NCI-H2171 treated with DMSO at 0.1 percent for 48 hours (cell line): Measurements from ENCODE around the gene PLP1.
"Not testable (repeated sequence)": the region's sequence is repeated elsewhere in the genome, so short reads cannot be mapped to it uniquely, and the experiment has no call there.

Source experiments
- DNase-seq: peaks from one replicate; lab custom pipeline; 2025; lab: John Stamatoyannopoulos, UW

Gene PLP1, protein sequence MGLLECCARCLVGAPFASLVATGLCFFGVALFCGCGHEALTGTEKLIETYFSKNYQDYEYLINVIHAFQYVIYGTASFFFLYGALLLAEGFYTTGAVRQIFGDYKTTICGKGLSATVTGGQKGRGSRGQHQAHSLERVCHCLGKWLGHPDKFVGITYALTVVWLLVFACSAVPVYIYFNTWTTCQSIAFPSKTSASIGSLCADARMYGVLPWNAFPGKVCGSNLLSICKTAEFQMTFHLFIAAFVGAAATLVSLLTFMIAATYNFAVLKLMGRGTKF

GRCh38 chrX:103776546-103776945 is at the start of gene PLP1:
Gene PLP1 (plus strand): TSS chrX:103776840. CDS start chrX:103776996, 156 bp downstream.
- DNase-seq, result no peak

DNA sequence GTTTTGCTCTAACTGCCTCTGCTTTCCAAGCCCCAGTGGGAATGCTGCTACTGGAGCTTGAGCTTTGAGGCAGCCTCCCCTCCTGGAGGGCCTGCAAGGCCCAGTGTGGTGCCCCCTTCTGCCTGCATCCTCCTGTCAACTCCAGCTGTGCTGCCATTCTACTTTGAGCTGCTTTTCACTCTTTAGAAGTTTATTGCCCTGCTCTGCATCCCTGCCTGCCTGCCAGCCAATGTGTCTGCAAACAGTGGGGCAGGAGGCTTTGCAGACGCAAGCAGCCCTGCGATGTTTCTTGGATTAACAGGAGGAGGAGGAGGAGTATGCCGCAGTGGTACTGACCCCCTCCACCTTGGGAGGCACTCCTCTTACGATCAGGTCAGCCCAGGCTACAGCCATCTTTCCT is 49.5 kb upstream of the PLP1 start:
- DNase-seq, result no peak

GRCh38 chrX:103729015-103729414 is 47.6 kb upstream of the PLP1 start:
- no peak for DNase-seq

- DNase-seq, result no peak
Observed at GRCh38 chrX:103730147-103730795, 46.4 kb upstream of the PLP1 start.

- DNase-seq, result no peak
Observed at GRCh38 chrX:103730796-103731493, 45.7 kb upstream of the PLP1 start.

GRCh38 chrX:103733017-103733416 is 43.6 kb upstream of the PLP1 start:
- DNase-seq, result no peak

DNA sequence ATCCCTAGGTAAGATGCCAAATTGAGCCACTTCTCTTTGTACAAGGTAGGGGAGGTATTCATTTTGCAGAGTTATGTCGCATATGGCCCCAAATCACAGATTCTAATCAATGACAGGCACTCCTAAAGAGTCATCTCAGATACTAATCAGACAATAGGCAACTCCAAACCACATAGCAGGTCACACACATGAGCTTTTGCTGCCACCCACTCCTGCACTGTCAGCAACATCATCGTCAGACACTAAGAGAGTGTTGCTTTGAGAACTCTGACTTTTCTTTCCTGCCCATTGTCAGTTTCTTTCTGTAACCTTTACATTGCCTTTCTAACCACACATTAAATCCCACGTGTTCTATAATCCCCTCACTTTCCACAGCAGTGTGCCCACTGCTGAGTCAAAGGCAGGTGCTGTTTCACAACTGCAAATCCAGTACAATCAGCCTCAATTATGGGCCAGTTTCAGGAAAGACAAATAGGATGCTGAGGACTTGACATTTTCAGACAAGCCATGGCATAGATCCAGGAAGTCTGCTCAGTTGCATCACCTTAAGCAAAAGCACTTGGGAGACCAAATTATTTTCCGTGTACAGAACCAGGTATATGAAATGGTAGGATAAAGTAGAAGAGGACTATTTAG is 42.4 kb upstream of the PLP1 start:
- no peak for DNase-seq

DNA sequence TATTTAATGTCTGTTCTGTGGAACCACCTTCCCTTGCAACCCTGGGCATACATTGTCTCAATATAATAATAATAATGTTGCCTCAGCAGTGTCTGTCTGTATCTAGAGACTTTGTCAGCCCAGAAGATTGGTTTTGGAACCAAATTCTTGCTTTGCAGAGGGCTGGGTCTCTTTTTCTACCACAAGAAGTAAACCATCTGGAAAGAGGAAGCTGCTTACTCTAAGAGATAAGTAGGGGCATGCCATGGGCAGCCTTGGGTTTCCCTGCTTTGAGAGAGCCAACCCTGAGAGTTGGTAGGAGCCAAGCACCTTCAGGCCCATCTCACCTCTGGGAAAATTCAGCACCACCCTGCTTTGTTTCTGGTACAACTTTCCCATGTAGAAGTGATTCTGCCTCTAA is 38.9 kb upstream of the PLP1 start:
- no peak for DNase-seq

DNA sequence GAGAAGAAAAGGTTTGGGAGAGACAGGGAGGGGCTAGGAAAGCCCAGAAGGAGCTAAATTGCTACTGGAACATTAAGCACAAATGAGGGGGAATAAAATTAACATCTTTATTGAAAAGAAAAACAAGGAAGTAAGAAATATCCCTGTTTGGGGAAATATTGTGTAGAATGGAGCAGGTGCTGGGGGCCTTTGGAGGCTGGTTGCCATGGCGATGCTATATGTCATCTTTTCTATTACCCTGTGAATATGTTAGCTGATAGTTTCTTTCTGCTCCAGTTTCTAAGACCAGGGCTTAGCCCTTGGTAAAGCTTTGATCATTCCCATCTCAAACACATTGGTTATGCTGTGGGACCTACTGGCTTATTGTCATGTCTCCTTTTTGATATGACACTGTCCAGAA is 37.2 kb upstream of the PLP1 start:
- no peak for DNase-seq

DNA sequence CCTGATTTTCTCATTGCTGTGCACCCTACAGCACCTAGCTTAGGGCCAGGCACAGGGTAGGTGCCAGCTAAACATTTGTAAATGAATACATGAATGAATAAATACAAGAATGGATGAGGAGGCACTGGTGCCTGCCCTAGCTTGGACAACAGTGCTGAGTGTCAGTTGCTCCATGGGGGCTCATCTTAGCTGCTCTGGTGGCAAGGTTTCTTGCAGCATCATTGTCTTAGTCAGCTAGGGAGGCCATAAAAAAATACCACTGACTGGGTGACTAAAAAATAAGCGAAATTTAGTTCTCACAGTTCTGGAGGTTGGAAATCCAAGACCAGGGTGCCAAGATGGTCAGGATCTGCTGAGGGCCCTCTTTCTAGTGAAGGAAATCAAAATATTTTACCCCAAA is 34.8 kb upstream of the PLP1 start:
- DNase-seq, result no peak

DNA sequence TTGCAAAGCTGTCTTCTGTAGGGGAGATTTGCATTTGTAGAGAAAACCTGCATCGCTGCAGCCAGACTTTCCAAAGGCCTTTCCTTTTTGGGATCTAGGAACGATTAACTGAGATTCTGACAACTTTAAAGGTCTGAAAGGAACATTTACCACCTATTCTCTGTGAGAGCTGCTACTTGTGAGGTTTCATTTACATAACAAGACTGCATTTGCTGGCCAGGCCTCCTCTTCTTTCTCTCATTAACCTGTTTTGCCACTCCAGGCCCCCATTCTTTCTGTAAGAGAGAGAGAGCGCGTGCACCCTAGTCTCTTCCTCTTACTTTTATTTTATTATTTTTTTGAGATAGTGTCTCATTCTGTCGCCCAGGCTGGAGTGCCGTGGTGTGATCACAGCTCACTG is 34.3 kb upstream of the PLP1 start:
- no peak for DNase-seq

GRCh38 chrX:103747163-103747562 is 29.5 kb upstream of the PLP1 start:
- no peak for DNase-seq

GRCh38 chrX:103754401-103754800 is 22.2 kb upstream of the PLP1 start:
- no peak for DNase-seq

- no peak for DNase-seq
Observed at GRCh38 chrX:103756736-103757135, 19.9 kb upstream of the PLP1 start.

- no peak for DNase-seq
Observed at GRCh38 chrX:103758555-103758954, 18.1 kb upstream of the PLP1 start.

DNA sequence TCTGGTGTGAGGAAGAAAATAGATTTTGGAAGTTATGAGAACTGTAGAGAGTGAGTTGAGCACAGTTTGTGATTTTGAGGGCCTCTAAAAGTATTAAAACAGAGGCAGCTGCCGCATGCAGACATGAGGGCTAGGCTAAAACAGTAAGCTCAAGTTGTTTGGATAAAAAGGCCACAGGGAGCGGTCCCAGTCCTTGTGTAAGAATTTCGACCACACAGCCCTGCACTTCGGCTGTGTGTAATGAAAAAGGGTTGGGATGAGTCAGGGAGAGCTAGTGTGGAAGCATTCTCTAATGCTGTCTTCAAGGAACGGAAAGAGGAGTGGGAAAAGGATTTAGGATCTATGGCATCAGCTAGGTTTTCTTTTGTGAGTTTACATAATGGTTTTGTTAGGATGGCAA is 13.1 kb upstream of the PLP1 start:
- DNase-seq, result not testable (repeated sequence)

- DNase-seq, result not testable (repeated sequence)
Observed at GRCh38 chrX:103766813-103767555, 9.7 kb upstream of the PLP1 start.

- no peak for DNase-seq
Observed at GRCh38 chrX:103773445-103773844, 3.2 kb upstream of the PLP1 start.

DNA sequence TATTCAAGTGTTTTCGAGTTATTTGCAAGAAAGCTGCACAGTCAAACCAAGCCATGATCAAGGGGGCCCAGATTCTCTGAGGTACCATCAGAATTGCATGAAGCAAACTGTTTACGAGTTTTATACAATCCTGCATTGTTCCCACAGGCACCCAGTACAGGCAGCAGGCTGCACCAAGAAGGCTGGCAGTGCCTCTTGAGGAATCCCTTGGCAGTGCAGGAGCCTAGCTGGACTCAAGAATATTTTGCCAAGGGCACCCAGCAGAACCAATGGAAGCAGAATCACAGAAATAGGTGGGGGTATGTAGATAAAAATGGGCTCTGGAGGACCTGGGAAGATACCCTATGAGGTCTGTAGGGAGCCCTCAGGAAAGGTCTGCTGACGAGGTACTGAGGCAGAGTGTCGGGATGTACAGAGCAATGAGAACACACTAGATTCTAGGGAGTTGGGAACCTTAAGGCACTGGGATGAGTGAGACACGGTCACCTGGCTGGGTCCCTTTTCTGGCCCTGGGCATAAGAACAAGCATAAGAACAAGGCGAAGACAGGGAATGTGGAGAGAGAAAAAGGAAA is 2.5 kb upstream of the PLP1 start:
- no peak for DNase-seq

DNA sequence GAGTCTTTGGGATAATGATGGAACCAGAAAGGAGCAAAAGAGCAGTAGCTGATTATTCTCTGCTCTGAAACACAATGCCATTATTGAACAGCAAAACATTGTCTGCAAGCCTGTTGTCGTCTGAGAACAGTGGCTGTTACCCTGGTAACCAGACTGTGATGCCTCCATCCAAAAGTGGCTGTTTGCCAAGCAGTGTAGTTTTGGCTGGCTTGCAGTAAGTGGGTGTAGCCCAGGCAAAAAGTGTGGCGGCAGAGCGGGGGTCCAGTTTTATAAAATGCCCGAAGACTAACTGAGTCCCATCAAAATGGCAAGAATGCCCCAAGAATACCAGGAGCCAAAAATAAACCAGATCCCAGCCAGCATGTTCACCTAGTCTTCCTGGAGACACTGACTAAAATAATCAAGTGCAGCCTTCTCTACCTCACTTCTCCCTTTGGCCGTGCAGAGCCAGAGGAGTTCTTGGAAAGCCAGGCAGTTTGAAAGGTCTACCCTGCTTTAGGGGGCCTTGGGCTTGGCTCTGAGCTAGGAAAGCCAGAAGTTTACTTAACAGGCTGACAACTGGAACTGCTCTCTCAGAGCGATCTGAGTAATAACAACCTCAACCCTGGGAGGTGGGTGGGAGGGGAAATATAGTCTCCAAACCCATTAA is 2.6 kb downstream of the PLP1 start:
- peak; percentile 4 for DNase-seq
